GM19238 (cell line): ENCODE results near the gene ALOX15B.
"Not testable (repeated sequence)": the region's sequence is repeated elsewhere in the genome, so short reads cannot be mapped to it uniquely, and the experiment has no call there.

Experiments used
- DNase-seq: peaks from one replicate; pipeline ENCODE4 v3.0.0; 2011; ENCODE audit warnings: low spot score; ENCODE audit not compliant: insufficient read length

ALOX15B gene

GRCh38 chr17:8013731-8014557 is 24.9 kb upstream of the ALOX15B start:
- no peak for DNase-seq

- DNase-seq = no peak
Observed at GRCh38 chr17:8014558-8014850, 24.4 kb upstream of the ALOX15B start.

GRCh38 chr17:8015236-8015956 is 23.5 kb upstream of the ALOX15B start:
- no peak for DNase-seq

- DNase-seq = no peak
Observed at GRCh38 chr17:8015957-8016631, 22.8 kb upstream of the ALOX15B start.

GRCh38 chr17:8016632-8017424 is 22.0 kb upstream of the ALOX15B start:
- no peak for DNase-seq

- no peak for DNase-seq
Observed at GRCh38 chr17:8018436-8018835, 20.4 kb upstream of the ALOX15B start.

GRCh38 chr17:8019166-8019565 is 19.7 kb upstream of the ALOX15B start:
- no peak for DNase-seq

- DNase-seq = no peak
Observed at GRCh38 chr17:8019665-8020650, 18.9 kb upstream of the ALOX15B start.

- DNase-seq = no peak
Observed at GRCh38 chr17:8020776-8021564, 17.9 kb upstream of the ALOX15B start.

- no peak for DNase-seq
Observed at GRCh38 chr17:8021565-8022359, 17.1 kb upstream of the ALOX15B start.

- no peak for DNase-seq
Observed at GRCh38 chr17:8022360-8023003, 16.4 kb upstream of the ALOX15B start.

GRCh38 chr17:8024161-8024560 is 14.7 kb upstream of the ALOX15B start:
- DNase-seq = not testable (repeated sequence)

- DNase-seq = no peak
Observed at GRCh38 chr17:8025176-8025911, 13.5 kb upstream of the ALOX15B start.

- no peak for DNase-seq
Observed at GRCh38 chr17:8029121-8029520, 9.7 kb upstream of the ALOX15B start.

GRCh38 chr17:8031261-8031661 is 7.6 kb upstream of the ALOX15B start:
- no peak for DNase-seq

GRCh38 chr17:8031950-8032349 is 6.9 kb upstream of the ALOX15B start:
- no peak for DNase-seq

- DNase-seq = no peak
Observed at GRCh38 chr17:8032442-8032841, 6.4 kb upstream of the ALOX15B start.
